ENCODE measurements around the gene ERLEC1. TPM values are rescaled to one million over a fixed set of nuclear protein-coding genes. Genes with fewer than 3 reads are reported as not detected.

Gene ERLEC1
- total RNA-seq, 1 experiment from 2014 or later, result 35.7 TPM

DNA sequence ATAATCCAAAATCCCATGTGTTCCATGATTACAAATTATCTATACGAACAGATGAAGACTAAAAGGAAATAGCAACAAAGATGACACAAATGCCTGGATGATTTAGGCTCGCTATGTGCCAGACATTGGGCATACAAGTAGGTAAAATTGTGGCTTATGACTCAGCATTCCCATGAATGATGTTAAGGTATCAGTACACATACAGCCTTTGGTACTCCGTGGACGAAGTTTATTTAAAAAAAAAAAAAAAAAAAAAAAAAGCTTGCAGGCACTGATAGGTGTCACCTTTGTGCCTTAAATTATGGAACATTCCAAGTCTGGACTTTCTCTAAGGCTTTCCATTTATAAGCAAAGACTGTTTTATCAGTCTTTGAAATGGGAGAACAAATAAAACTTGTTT lies 16.6 kb upstream of the ERLEC1 start:
- Histone ChIP-seq H3K4me3 (no peak overlapping the region), H3K27me3 (ENCODE audit: insufficient read depth, low read depth) (no peaks in the 10 kb centered on the region), H3K4me2 (no peak overlapping the region), H4K20me1 (ENCODE audit: insufficient read depth) (peaks cover 4% of the 10 kb centered on the region; the same call in 1 of the 2 replicates), H3K79me2 (ENCODE audit: low read depth) (peaks cover 41% of the 10 kb centered on the region), H3K9me2 (ENCODE audit: insufficient read depth) (no peaks in the 10 kb centered on the region), H3K27ac (no peak overlapping the region), H3F3A (ENCODE audit: insufficient read depth, low read depth) (peaks cover 14% of the 10 kb centered on the region), H3K4me1 (replicated peaks; ENCODE audit: insufficient read depth) (peaks cover 25% of the 10 kb centered on the region), H3K36me3 (ENCODE audit: low read depth) (peaks cover 7% of the 10 kb centered on the region; the same call in 1 of the 2 replicates), H3K9me3 (ENCODE audit: insufficient read depth, low read depth) (no peaks in the 10 kb centered on the region), H2AFZ (no peak overlapping the region)
- no peak for TF ChIP-seq CTCF (conservative IDR thresholded peaks at IDR 0.05)
- no peak for TF ChIP-seq EZH2 (IDR thresholded peaks at IDR 0.05; ENCODE audit: low read depth)
- intact Hi-C loops (cut with micrococcal nuclease; ENCODE audit: unreplicated experiment), result no loop called here
- ChIA-PET POLR2A (ENCODE audit: unreplicated experiment) (no interaction called here), CTCF (no interaction called here)
- BruUV-seq (replicated peaks), result no TSS peak
- no peak for DNase-seq

DNA sequence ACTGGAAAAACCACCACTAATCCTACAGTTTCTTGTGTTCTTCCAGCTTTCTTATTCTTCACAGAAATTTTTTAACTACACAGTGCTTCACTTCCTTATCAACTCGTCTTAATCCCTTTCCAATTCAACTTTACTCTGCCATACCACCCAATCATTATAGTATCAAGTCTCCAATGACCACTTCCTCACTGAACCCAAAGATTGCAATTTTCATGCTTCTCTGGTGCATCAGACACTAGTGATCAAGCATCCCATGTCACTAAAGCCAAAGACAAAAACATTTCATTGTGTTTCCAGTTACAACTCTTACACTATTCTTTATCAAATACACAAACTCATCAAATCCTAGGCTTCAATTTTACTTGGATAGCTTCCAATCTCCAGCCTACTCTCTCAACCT lies 9.7 kb upstream of the ERLEC1 start:
- H3K36me3 ChIP-seq (ENCODE audit: low read depth), result peaks cover 14% of the 10 kb centered on the region
- CTCF ChIA-PET, result no interaction called here
- no TSS peak for BruUV-seq (replicated peaks)
- H3K4me1 ChIP-seq (replicated peaks; ENCODE audit: insufficient read depth), result no peaks in the 10 kb centered on the region
- H3K9me2 ChIP-seq (ENCODE audit: insufficient read depth), result no peaks in the 10 kb centered on the region
- TF ChIP-seq EZH2 (IDR thresholded peaks at IDR 0.05; ENCODE audit: low read depth) (no peak), CTCF (conservative IDR thresholded peaks at IDR 0.05) (no peak)
- peaks cover 10% of the 10 kb centered on the region; the same call in 1 of the 2 replicates for H4K20me1 ChIP-seq (ENCODE audit: insufficient read depth)
- DNase-seq, result no peak
- intact Hi-C loops (cut with micrococcal nuclease; ENCODE audit: unreplicated experiment), result no loop called here
- no peaks in the 10 kb centered on the region for H3K9me3 ChIP-seq (ENCODE audit: insufficient read depth, low read depth)
- no peaks in the 10 kb centered on the region for H3K27me3 ChIP-seq (ENCODE audit: insufficient read depth, low read depth)
- no peak overlapping the region for H3K4me2 ChIP-seq
- no peak overlapping the region for H3K27ac ChIP-seq
- no peaks in the 10 kb centered on the region; the same call in 1 of the 2 replicates for H3F3A ChIP-seq (ENCODE audit: insufficient read depth, low read depth)
- H2AFZ ChIP-seq, result no peak overlapping the region
- H3K4me3 ChIP-seq, result no peak overlapping the region
- POLR2A ChIA-PET (ENCODE audit: unreplicated experiment), result no interaction called here
- H3K79me2 ChIP-seq (ENCODE audit: low read depth), result peaks cover 34% of the 10 kb centered on the region

- Histone ChIP-seq H3K79me2 (ENCODE audit: low read depth) (peaks cover 48% of the 10 kb centered on the region), H3K9me3 (ENCODE audit: insufficient read depth, low read depth) (no peaks in the 10 kb centered on the region), H3F3A (ENCODE audit: insufficient read depth, low read depth) (no peaks in the 10 kb centered on the region; the same call in 1 of the 2 replicates), H3K27me3 (ENCODE audit: insufficient read depth, low read depth) (no peaks in the 10 kb centered on the region), H3K4me2 (no peak overlapping the region), H3K4me1 (replicated peaks; ENCODE audit: insufficient read depth) (no peaks in the 10 kb centered on the region), H3K36me3 (ENCODE audit: low read depth) (peaks cover 15% of the 10 kb centered on the region), H3K4me3 (no peak overlapping the region), H3K27ac (no peak overlapping the region), H4K20me1 (ENCODE audit: insufficient read depth) (peaks cover 7% of the 10 kb centered on the region; the same call in 1 of the 2 replicates), H3K9me2 (ENCODE audit: insufficient read depth) (no peaks in the 10 kb centered on the region), H2AFZ (no peak overlapping the region)
- BruUV-seq (replicated peaks), result no TSS peak
- intact Hi-C loops (cut with micrococcal nuclease; ENCODE audit: unreplicated experiment), result no loop called here
- CTCF ChIA-PET, result no interaction called here
- TF ChIP-seq CTCF (conservative IDR thresholded peaks at IDR 0.05) (no peak), EZH2 (IDR thresholded peaks at IDR 0.05; ENCODE audit: low read depth) (no peak)
- DNase-seq, result no peak
- POLR2A ChIA-PET (ENCODE audit: unreplicated experiment), result no interaction called here
Observed at GRCh38 chr2:53778536-53779162, 8.2 kb upstream of the ERLEC1 start.

Measured in PC-9 (cell line).